ENCODE data around the gene AIFM3. TPM values are rescaled to one million over a fixed set of nuclear protein-coding genes. Genes with fewer than 3 reads are reported as not detected.

Gene AIFM3
- total RNA-seq = 3.3 and 4.0 TPM in 2 replicates

GRCh38 chr22:20966883-20967696, at the start of gene AIFM3:
Gene AIFM3, plus strand, starts transcription at chr22:20967255. Its CDS starts 690 bp downstream, at chr22:20967945.

GRCh38 chr22:20981787-20982562, 14.9 kb downstream of the AIFM3 start, which contains the start of gene LZTR1:
Gene LZTR1, plus strand, starts transcription at chr22:20982297. Its CDS starts 75 bp downstream, at chr22:20982372.

GRCh38 chr22:21001601-21002325, 34.7 kb downstream of the AIFM3 start, which contains the start of gene THAP7:
Gene THAP7, minus strand, starts transcription at chr22:21002118. Its CDS starts 207 bp downstream, at chr22:21001911.

GRCh38 chr22:21014726-21015465, 47.8 kb downstream of the AIFM3 start, which contains the start of gene P2RX6:
Gene P2RX6, plus strand, starts transcription at chr22:21015165. Its CDS starts 10 bp downstream, at chr22:21015175.

Other genes starting within 250 kb of the AIFM3 start
- not detected in 2 replicates for gene SERPIND1, start 193.1 kb upstream of the AIFM3 start, total RNA-seq
- gene PI4KA, start 108.4 kb upstream of the AIFM3 start, total RNA-seq = 23.6 and 24.4 TPM in 2 replicates
- gene SNAP29, start 108.2 kb upstream of the AIFM3 start, total RNA-seq = 10.4 and 12.3 TPM in 2 replicates
- 50.3 and 57.3 TPM in 2 replicates for gene CRKL, start 49.8 kb upstream of the AIFM3 start, total RNA-seq
- gene LZTR1, start 15.0 kb downstream of the AIFM3 start, total RNA-seq = 25.1 and 29.2 TPM in 2 replicates
- gene THAP7, start 34.9 kb downstream of the AIFM3 start, total RNA-seq = 24.4 and 34.6 TPM in 2 replicates
- 0.34 and 0.39 TPM in 2 replicates for gene P2RX6, start 47.9 kb downstream of the AIFM3 start, total RNA-seq
- gene SLC7A4, start 65.3 kb downstream of the AIFM3 start, total RNA-seq = 0.23 and 0.47 TPM in 2 replicates
- not detected in 2 replicates for gene LRRC74B, start 78.7 kb downstream of the AIFM3 start, total RNA-seq

Data from hair follicular keratinocyte (primary cell).